ENCODE data around the gene SEMA3C. TPM values are rescaled to one million over a fixed set of nuclear protein-coding genes. Genes with fewer than 3 reads are reported as not detected.
A peak's percentile ranks its signal among the peaks of the same experiment; 100 is the strongest.

SEMA3C gene
- polyA plus RNA-seq, 1 donor: 70.6 TPM

- Histone ChIP-seq H3K27me3 (ENCODE audit: control insufficient read depth, insufficient read depth, low read length) (no peaks in the 10 kb centered on the region), H3K9me3 (ENCODE audit: control insufficient read depth, low read depth, low read length) (no peaks in the 10 kb centered on the region), H3K27ac (ENCODE audit: low read length) (no peak overlapping the region), H3K4me1 (ENCODE audit: control insufficient read depth, insufficient read depth, low read length) (peaks cover 29% of the 10 kb centered on the region), H3K4me3 (ENCODE audit: low read length) (no peak overlapping the region), H3K36me3 (ENCODE audit: control insufficient read depth, insufficient read depth, low read length) (no peaks in the 10 kb centered on the region)
- no peak for DNase-seq
- WGBS (ENCODE audit: insufficient coverage, low lambda C conversion rate): 93% methylated on average over 4 of the region's 9 CpGs
Measured at GRCh38 chr7:80875537-80876120, 43.2 kb downstream of the SEMA3C start.

GRCh38 chr7:80873140-80873539, 45.7 kb downstream of the SEMA3C start:
- Histone ChIP-seq H3K4me3 (ENCODE audit: low read length) (no peak overlapping the region), H3K27ac (ENCODE audit: low read length) (peak overlapping the region; percentile 62), H3K36me3 (ENCODE audit: control insufficient read depth, insufficient read depth, low read length) (no peaks in the 10 kb centered on the region), H3K4me1 (ENCODE audit: control insufficient read depth, insufficient read depth, low read length) (peaks cover 40% of the 10 kb centered on the region), H3K9me3 (ENCODE audit: control insufficient read depth, low read depth, low read length) (no peaks in the 10 kb centered on the region), H3K27me3 (ENCODE audit: control insufficient read depth, insufficient read depth, low read length) (no peaks in the 10 kb centered on the region)
- DNase-seq: no peak
- WGBS (ENCODE audit: insufficient coverage, low lambda C conversion rate): 70% methylated on average over 2 of the region's 5 CpGs

GRCh38 chr7:80871228-80871627, 47.6 kb downstream of the SEMA3C start:
- WGBS (ENCODE audit: insufficient coverage, low lambda C conversion rate): no CpG with 5 or more reads among the region's 2 CpGs
- no peak for DNase-seq
- H3K27ac ChIP-seq (ENCODE audit: low read length): peak overlapping the region; percentile 73
- H3K4me1 ChIP-seq (ENCODE audit: control insufficient read depth, insufficient read depth, low read length): peaks cover 37% of the 10 kb centered on the region
- H3K4me3 ChIP-seq (ENCODE audit: low read length): no peak overlapping the region
- no peaks in the 10 kb centered on the region for H3K9me3 ChIP-seq (ENCODE audit: control insufficient read depth, low read depth, low read length)
- H3K36me3 ChIP-seq (ENCODE audit: control insufficient read depth, insufficient read depth, low read length): no peaks in the 10 kb centered on the region
- H3K27me3 ChIP-seq (ENCODE audit: control insufficient read depth, insufficient read depth, low read length): no peaks in the 10 kb centered on the region

- Histone ChIP-seq H3K4me3 (ENCODE audit: low read length) (no peak overlapping the region), H3K27me3 (ENCODE audit: control insufficient read depth, insufficient read depth, low read length) (no peaks in the 10 kb centered on the region), H3K9me3 (ENCODE audit: control insufficient read depth, low read depth, low read length) (no peaks in the 10 kb centered on the region), H3K27ac (ENCODE audit: low read length) (peak overlapping the region; percentile 73), H3K4me1 (ENCODE audit: control insufficient read depth, insufficient read depth, low read length) (peaks cover 37% of the 10 kb centered on the region), H3K36me3 (ENCODE audit: control insufficient read depth, insufficient read depth, low read length) (no peaks in the 10 kb centered on the region)
- peak in 1 of 2 donors; percentile 30 for DNase-seq
- WGBS (ENCODE audit: insufficient coverage, low lambda C conversion rate): 49% methylated on average over 2 of the region's 4 CpGs
Measured at GRCh38 chr7:80870813-80871212, 48.0 kb downstream of the SEMA3C start.

- no peaks in the 10 kb centered on the region for H3K27me3 ChIP-seq (ENCODE audit: control insufficient read depth, insufficient read depth, low read length)
- peak; percentile 90 to 95 for DNase-seq
- H3K27ac ChIP-seq (ENCODE audit: low read length): peak overlapping the region; percentile 73
- H3K9me3 ChIP-seq (ENCODE audit: control insufficient read depth, low read depth, low read length): no peaks in the 10 kb centered on the region
- 0% methylated on average over 1 of the region's 6 CpGs for WGBS (ENCODE audit: insufficient coverage, low lambda C conversion rate)
- H3K36me3 ChIP-seq (ENCODE audit: control insufficient read depth, insufficient read depth, low read length): no peaks in the 10 kb centered on the region
- no peak overlapping the region for H3K4me3 ChIP-seq (ENCODE audit: low read length)
- H3K4me1 ChIP-seq (ENCODE audit: control insufficient read depth, insufficient read depth, low read length): peaks cover 37% of the 10 kb centered on the region
Measured at GRCh38 chr7:80869821-80870751, 48.8 kb downstream of the SEMA3C start.

- Histone ChIP-seq H3K36me3 (ENCODE audit: control insufficient read depth, insufficient read depth, low read length) (no peaks in the 10 kb centered on the region), H3K27ac (ENCODE audit: low read length) (peak overlapping the region; percentile 66), H3K4me1 (ENCODE audit: control insufficient read depth, insufficient read depth, low read length) (peaks cover 34% of the 10 kb centered on the region), H3K4me3 (ENCODE audit: low read length) (no peak overlapping the region), H3K27me3 (ENCODE audit: control insufficient read depth, insufficient read depth, low read length) (no peaks in the 10 kb centered on the region), H3K9me3 (ENCODE audit: control insufficient read depth, low read depth, low read length) (no peaks in the 10 kb centered on the region)
- DNase-seq: no peak
- no CpG with 5 or more reads among the region's 4 CpGs for WGBS (ENCODE audit: insufficient coverage, low lambda C conversion rate)
Measured at GRCh38 chr7:80869106-80869784, 49.6 kb downstream of the SEMA3C start.

DNA sequence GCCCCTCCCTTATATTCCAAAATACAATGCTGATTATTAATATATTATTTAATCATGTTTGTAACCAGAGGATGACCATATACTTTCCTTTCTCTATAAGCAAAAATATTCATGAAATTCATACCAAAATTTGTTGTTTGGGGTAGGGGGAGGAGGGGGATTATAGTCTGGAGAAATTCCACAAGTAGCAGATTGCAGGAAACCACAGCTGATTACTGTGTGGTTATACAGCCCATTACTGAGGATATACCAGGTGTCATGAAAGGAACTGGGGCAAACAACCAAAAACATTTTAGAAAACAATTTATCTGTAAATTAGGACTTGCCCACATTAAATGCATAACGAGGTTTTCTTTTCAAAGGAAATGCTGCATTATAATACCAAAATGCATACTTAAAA, 50.3 kb downstream of the SEMA3C start:
- H3K27ac ChIP-seq (ENCODE audit: low read length): peak overlapping the region; percentile 66
- 83% methylated on average over 1 of the region's 1 CpG for WGBS (ENCODE audit: insufficient coverage, low lambda C conversion rate)

GRCh38 chr7:80860554-80860953, 58.3 kb downstream of the SEMA3C start:
- H3K27ac ChIP-seq (ENCODE audit: low read length): no peak overlapping the region
- no CpG with 5 or more reads among the region's 4 CpGs for WGBS (ENCODE audit: insufficient coverage, low lambda C conversion rate)

More for the DNA sequence above, 50.3 kb downstream of the SEMA3C start:
- Histone ChIP-seq H3K36me3 (ENCODE audit: control insufficient read depth, insufficient read depth, low read length) (no peaks in the 10 kb centered on the region), H3K27me3 (ENCODE audit: control insufficient read depth, insufficient read depth, low read length) (no peaks in the 10 kb centered on the region), H3K4me3 (ENCODE audit: low read length) (no peak overlapping the region), H3K9me3 (ENCODE audit: control insufficient read depth, low read depth, low read length) (no peaks in the 10 kb centered on the region), H3K4me1 (ENCODE audit: control insufficient read depth, insufficient read depth, low read length) (peaks cover 29% of the 10 kb centered on the region)
- no peak for DNase-seq

DNA sequence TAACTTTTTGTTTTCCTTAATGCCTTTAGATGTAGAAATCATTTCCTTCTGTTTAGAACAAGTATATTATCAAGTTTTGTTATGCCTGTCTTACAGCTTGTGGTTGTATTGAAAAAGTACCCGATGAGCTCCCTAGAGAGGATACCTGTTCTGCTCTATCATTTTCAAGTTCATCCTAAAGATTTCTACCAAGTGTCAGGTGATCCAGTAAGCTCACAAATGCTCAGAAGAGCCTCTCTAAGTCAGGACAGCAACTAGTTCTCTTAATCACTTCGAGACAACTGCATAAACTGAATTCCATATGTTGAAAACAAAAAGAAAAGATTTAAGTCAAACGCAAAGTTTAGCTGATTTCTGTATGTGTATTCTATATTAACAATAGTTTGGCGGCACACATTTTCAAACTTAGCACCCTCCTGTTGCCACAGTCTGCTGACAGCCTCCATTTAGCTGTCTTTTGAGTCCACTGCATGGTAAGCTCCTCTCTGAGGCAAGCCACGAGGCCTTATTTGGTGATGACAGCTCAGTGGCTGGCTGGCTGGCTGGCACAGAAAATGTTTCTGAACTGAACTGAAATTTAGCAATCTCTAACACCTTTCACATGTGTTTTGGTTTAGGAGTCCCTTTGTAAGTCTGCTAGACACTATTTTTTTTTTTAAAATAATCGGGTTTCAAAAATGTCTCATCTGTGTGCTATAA, 59.4 kb downstream of the SEMA3C start:
- no peaks in the 10 kb centered on the region for H3K27me3 ChIP-seq (ENCODE audit: control insufficient read depth, insufficient read depth, low read length)
- no peak for DNase-seq
- no peaks in the 10 kb centered on the region for H3K9me3 ChIP-seq (ENCODE audit: control insufficient read depth, low read depth, low read length)
- no peaks in the 10 kb centered on the region for H3K36me3 ChIP-seq (ENCODE audit: control insufficient read depth, insufficient read depth, low read length)
- peak overlapping the region; percentile 85 for H3K27ac ChIP-seq (ENCODE audit: low read length)
- WGBS (ENCODE audit: insufficient coverage, low lambda C conversion rate): 93% methylated on average over 3 of the region's 6 CpGs
- H3K4me1 ChIP-seq (ENCODE audit: control insufficient read depth, insufficient read depth, low read length): peaks cover 13% of the 10 kb centered on the region
- H3K4me3 ChIP-seq (ENCODE audit: low read length): no peak overlapping the region

More at GRCh38 chr7:80860554-80860953, 58.3 kb downstream of the SEMA3C start:
- Histone ChIP-seq H3K36me3 (ENCODE audit: control insufficient read depth, insufficient read depth, low read length) (no peaks in the 10 kb centered on the region), H3K4me1 (ENCODE audit: control insufficient read depth, insufficient read depth, low read length) (peaks cover 13% of the 10 kb centered on the region), H3K9me3 (ENCODE audit: control insufficient read depth, low read depth, low read length) (no peaks in the 10 kb centered on the region), H3K4me3 (ENCODE audit: low read length) (no peak overlapping the region), H3K27me3 (ENCODE audit: control insufficient read depth, insufficient read depth, low read length) (no peaks in the 10 kb centered on the region)
- no peak for DNase-seq
